OCI-LY7 (cell line): ENCODE data around the gene TBL1Y.

Source experiments
- EZH2phosphoT487 ChIP-seq: fragments of 200-600 bp; sonication (generic); IDR thresholded peaks from 2 replicates; pipeline ENCODE4 v1.6.1; 2018; ENCODE audit warnings: low read depth, borderline replicate concordance, mild to moderate bottlenecking, mixed run types, antibody characterized with exemption, low read length, moderate library complexity, mixed read lengths
- TF ChIP-seq, protein P1 (sequence below): fragments of 200-600 bp; sonication (generic); conservative IDR thresholded peaks from 2 replicates; pipeline ENCODE4 v1.5.1; 2014; ENCODE audit warnings: mild to moderate bottlenecking, antibody characterized with exemption, low read length, moderate library complexity, mixed read lengths

DNA sequence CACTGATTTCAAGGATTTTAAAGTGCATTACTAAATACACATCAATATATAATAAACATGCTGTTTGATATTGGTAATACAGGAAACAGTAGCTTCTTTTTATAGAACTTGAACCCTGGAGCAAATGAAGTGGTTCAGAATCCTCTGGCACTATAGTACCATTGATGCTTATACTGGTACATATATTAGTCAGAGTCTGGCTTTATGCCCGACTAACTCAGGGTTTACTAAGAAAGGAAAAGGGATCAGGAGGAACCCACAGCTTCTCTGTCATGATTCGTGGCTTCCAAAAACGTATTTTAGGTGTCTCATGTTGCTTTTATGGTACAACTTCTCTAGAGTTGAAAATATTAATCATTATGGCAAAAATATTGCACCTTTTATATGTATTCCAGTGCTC, 72.7 kb downstream of the TBL1Y start:
- TF ChIP-seq, protein P1, sequence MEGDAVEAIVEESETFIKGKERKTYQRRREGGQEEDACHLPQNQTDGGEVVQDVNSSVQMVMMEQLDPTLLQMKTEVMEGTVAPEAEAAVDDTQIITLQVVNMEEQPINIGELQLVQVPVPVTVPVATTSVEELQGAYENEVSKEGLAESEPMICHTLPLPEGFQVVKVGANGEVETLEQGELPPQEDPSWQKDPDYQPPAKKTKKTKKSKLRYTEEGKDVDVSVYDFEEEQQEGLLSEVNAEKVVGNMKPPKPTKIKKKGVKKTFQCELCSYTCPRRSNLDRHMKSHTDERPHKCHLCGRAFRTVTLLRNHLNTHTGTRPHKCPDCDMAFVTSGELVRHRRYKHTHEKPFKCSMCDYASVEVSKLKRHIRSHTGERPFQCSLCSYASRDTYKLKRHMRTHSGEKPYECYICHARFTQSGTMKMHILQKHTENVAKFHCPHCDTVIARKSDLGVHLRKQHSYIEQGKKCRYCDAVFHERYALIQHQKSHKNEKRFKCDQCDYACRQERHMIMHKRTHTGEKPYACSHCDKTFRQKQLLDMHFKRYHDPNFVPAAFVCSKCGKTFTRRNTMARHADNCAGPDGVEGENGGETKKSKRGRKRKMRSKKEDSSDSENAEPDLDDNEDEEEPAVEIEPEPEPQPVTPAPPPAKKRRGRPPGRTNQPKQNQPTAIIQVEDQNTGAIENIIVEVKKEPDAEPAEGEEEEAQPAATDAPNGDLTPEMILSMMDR = no peak
- TF ChIP-seq EZH2phosphoT487 = no peak
